ENCODE results near the gene SRSF6.
A peak's percentile ranks its signal among the peaks of the same experiment; 100 is the strongest.
"Not testable (repeated sequence)": the region's sequence is repeated elsewhere in the genome, so short reads cannot be mapped to it uniquely, and the experiment has no call there.

SRSF6 gene

DNA sequence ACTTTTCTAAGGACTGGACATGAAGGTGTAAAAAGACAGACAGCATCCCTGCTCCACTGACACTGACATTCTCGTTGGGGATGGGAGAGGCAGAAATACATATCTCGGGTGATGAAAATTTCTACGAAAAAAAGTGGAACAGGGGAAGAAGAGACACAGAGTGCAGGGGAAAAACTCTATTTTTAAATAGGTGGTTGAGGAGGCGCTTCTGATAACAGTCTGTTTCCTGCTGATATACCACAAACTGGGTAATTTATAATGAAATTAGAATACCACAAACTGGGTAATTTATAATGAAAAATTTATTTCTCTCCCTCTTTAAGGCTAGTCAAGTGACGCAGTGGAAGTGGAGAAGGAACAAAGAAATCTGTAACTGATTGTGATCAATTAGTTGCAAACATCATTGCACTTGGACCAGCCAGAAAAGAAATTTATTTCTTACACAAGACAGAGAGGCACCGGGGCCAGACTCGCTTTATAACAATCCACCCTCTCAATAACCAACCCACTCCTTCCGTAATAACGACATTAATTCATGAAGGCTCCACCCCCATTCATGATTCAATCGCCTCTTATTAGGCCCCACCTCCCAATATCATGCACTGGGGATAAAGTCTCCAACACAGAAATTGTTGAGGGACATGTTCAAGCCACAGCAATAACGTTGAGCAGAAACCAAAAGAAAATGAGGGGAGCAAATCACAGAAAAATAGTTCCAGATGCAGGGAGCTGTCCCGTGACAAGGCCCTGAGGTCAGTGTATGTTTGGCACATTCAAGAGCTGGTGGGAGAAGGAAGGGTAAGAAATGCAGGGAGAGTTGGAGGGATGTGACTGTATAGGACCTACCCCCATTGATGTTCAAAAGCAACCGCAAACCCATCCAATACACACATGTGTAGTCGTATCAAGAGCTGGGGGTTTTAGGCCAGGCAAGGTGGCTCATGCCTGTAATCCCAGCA, 6.6 kb upstream of the SRSF6 start:
- no peak for DNase-seq

DNA sequence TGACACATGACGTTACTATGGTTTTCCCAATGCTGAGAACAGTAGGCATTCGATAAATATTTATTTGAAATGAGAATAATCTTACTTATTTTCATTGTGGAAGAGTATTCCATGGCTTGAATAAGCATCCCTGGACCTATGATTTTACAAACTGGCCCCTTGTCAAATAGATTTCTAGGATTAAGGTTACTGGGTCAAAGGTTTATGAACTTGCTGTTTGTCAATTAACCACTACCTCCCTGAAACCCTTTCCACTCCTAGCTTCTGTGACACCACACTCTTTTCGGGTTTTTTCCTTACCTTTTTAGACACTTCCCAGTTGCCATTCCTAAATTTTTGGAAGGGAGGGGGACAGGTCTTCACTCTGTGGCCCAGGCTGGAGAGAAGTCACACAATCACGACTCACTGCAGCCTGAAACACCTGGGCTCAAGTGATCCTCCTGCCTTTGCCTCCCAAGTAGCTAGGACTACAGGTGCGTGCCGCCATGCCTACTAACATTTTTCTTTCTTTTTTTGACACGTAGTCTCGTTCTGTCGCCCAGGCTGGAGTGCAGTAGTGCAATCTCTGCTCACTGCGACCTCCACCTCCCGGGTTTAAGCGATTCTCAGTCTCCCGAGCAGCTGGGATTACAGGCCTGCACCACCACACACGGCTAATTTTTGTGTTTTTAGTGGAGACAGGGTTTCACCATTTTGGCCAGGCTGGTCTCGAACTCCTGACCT, 5.1 kb upstream of the SRSF6 start:
- no peak for DNase-seq

DNA sequence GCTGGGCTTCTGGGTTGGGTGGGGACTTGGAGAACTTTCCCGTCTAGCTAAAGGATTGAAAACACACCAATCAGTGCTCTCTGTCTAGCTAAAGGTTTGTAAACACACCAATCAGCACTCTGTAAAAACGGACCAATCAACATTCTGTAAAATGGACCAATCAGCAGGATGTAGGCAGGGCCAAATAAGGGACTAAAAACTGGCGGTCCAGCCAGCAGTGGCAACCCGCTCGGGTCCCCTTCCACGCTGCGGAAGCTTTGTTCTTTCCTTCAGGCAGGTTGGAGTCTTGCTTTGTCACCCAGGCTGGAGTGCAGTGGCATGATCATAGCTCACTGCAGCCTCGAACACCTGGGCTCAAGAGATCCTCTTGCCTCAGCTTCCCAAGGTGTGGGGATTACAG, 1.4 kb upstream of the SRSF6 start:
- not testable (repeated sequence) for DNase-seq

- peak; percentile 99 for DNase-seq
These were observed 672 bp upstream of the SRSF6 start for GRCh38 chr20:43456809-43457639.

- no peak for DNase-seq
These were observed 777 bp downstream of the SRSF6 start for GRCh38 chr20:43458422-43458924.

- DNase-seq, result no peak
These were observed 1.6 kb downstream of the SRSF6 start for GRCh38 chr20:43459022-43459942.

DNA sequence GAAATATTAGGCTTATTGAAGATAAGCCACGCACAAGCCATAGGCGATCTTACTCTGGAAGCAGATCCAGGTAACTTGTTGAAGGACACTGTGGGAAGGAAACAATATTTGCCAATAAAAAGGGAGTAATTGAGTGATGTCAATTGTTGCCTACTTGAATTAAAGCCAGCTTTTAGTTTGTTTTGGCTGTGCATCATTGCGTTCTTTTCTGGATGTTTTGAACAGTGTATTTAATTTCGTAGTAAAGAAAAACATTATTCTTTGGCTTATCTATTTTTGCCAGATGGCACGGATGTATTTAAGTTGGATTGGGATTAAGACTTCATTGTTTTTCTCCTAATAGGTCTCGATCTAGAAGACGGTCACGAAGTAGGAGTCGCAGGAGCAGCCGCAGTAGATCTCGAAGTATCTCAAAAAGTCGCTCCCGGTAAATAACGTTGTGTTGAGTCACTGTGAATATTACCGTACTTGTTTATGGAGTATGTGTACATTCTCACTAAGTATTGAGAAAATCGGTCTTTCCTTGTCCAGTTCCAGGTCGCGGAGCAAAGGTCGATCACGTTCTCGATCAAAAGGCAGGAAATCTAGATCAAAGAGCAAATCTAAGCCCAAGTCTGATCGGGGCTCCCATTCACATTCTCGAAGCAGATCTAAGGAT, 2.6 kb downstream of the SRSF6 start:
- DNase-seq, result no peak

DNA sequence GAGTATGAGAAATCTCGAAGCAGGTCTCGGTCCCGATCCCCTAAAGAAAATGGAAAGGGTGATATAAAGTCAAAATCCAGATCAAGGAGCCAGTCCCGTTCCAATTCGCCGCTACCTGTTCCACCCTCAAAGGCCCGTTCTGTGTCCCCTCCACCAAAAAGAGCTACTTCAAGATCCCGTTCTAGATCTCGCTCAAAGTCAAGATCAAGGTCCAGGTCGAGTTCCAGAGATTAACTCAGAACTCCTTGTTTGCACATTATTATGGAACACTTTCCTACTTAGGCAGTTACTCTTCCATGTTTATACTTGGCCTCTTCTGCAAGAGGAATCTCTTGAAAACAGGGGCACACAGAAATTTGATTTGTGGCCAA, 3.1 kb downstream of the SRSF6 start:
- no peak for DNase-seq

GRCh38 chr20:43461894-43462659, 4.4 kb downstream of the SRSF6 start:
- no peak for DNase-seq

DNA sequence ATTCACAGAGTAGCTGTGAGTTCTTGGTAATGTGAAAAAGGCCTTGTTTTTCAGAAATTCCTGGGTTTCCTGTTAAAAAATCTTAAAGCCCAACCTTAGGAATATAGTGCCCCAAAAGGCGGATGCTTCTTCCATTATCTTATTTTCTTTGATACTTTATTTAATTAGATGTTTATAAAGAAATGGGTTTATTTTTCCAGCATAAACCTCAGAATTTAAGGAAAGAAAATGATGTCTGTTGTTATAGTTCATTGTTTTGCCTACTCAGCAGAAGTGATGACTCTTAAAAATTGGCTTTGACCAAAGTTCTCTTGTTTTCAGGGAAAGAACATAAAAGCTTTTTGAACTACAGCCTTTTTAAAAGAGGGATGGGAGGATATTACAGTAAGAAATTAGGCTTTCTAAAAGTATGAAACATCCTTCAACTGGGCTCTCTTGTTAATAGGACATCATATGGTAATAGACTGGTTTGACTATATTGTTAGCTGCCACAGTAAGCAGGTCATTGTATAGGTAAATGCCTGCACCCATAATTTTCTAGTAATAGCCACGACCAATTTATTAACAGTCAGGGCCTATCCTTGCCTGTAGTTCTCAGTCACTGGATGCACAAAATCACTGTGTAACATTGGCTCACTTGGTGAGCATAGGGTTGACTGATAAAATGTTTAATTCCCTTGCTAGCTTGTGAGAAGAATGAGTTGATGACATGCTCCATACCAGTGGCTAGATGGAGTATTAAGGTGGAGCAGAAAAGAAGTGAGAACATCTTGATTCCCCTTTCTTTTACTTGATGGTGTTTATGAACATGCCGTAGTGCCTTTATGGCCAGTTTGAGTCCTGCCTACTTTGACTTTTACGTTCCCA, 5.2 kb downstream of the SRSF6 start:
- no peak for DNase-seq

GRCh38 chr20:43463527-43464218, 6.0 kb downstream of the SRSF6 start:
- DNase-seq, result no peak

- DNase-seq, result no peak
These were observed 6.6 kb downstream of the SRSF6 start for GRCh38 chr20:43464219-43464790.

DNA sequence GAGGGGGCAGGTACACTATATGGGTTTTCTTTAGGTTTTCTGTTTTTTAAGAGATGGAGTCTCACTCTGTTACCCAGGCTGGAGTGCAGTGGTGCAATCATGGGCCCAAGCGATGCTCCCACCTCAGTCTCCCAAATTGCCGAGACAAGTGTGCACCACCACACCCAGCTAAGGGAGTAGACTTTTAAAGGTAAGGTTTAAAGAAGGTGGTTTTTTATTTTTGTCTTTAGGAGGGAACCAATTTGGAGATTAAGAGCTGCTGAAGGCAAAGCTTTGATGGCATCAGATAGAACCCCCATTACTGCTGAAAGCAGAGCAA, 7.9 kb downstream of the SRSF6 start:
- no peak for DNase-seq

GRCh38 chr20:43467589-43467988, 9.9 kb downstream of the SRSF6 start:
- DNase-seq, result no peak

DNA sequence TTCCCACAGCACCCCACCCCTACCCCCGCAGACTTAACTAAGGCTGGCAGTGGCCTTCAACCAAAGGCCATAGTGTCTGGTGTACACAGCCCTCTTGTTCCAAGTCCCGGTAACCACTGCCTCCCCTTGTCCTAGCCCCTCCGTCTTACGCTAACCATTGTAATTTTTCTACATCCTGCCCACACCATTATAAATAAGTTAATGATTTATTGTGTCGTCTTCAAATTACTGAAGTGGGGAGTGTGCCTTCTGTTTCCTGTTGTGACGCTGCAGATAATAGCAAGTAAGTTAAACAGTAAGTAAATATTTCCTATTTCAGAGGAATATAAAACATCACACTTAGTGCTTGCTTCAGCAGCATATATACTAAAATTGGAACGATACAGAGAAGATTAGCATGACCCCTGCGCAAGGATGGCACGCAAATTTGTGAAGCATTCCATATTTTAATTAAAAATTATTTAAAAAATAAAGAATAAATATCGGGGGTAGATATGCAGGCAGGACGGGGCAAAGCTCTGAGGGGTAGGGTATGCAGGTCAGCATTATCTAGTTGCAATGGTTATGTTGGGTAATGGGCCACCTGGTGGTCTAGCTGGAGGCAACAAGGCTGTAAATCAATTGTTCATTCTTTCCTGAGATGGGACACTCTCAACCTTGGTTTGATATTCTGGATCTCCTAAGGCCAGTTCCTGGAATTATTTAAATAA, 15.1 kb downstream of the SRSF6 start:
- DNase-seq, result no peak

- DNase-seq, result no peak
These were observed 15.6 kb downstream of the SRSF6 start for GRCh38 chr20:43473381-43473704.

GRCh38 chr20:43477193-43477592, 19.5 kb downstream of the SRSF6 start:
- no peak for DNase-seq

DNA sequence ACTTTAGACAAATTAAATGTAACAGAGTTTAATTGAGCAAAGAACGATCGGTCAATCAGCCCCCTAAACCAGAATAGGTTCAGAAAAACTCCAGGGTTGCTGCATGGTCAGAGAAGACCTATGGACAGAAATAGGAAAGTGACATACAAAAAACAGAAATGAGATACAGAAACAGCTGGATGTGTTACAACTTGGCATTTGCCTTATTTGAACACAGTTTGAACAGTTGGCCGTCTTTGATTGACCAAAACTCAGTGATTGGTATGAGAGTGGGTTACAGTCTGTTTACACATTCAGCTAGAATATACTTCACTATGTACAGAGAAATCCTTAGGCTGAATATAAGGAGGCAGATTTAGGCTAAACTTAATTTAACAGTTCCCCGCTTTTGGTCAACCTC, 19.9 kb downstream of the SRSF6 start:
- no peak for DNase-seq
